ENCODE results near the gene PSME1. TPM values are rescaled to one million over a fixed set of nuclear protein-coding genes. Genes with fewer than 3 reads are reported as not detected.

Gene PSME1
- total and polyA plus RNA-seq, 2 of the 13 experiments (the other 11 are each of a cell fraction or from before 2014, with no cell fraction given): 159 to 608 TPM

DNA sequence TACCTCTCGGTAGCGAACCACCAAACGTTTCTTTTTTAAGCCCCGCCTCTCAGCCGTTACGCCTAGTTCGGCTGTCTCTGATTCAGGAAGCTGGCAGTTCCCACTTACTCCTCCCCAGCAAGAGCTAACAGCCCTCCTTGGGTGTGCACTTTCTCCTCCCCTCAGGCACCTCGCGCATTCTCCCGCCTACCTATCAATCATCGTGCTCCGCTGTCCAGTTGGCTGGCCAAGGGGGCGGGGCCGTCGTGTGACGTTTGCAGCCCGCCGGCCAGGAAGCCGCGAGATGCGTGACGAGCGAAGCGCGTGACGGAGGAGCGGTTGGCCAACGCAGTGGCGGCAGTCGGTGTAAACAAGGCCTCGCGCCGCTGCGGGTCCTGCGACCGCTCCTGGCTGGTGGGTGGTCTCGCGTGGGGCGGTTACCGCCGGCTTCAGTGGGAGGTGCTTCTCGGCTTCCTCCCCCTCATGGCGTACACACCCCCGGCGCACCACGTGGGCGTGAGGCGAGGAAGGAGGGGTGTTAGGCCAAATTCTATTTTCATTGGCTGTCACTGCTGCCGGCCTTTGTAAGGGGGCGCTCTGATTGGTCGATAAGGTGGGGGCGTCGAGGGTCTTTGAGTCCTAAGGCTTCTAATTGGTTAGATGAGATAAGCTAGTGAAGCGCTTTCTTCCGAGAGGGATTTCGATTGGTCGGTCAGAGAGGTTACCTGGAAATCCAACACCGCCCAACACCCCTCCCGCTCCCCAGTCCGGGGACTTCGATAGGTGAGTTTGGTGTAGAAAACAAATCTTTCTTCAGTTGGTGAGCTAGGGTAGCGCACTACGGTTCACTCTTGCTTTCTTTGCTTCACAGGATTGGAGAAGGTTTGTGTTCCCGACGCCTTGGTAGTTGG, 21.2 kb upstream of the PSME1 start, which contains the start of the genes DCAF11 and NRL (continued):
- TF ChIP-seq ZNF138 (CRISPR knock-in tag; IDR thresholded peaks at IDR 0.05; ENCODE audit: low read depth) (peak; percentile 90), MIER3 (CRISPR knock-in tag; IDR thresholded peaks at IDR 0.05; ENCODE audit: borderline replicate concordance) (peak; percentile 88; the same call in 1 of the 2 replicates), SCMH1 (CRISPR knock-in tag; IDR thresholded peaks at IDR 0.05; ENCODE audit: borderline replicate concordance) (no peak), SRSF9 (IDR thresholded peaks at IDR 0.05; ENCODE audit: borderline replicate concordance, insufficient read depth, low read depth, low read length, poor library complexity, severe bottlenecking) (no peak), PHF20 (CRISPR knock-in tag; IDR thresholded peaks at IDR 0.05) (no peak), MTF2 (CRISPR knock-in tag; IDR thresholded peaks at IDR 0.05; ENCODE audit: borderline replicate concordance) (no peak; the same call in 1 of the 2 replicates), ZNF891 (CRISPR knock-in tag; IDR thresholded peaks at IDR 0.05) (peak; percentile 71; the same call in 1 of the 2 replicates), NR1H2 (CRISPR knock-in tag; IDR thresholded peaks at IDR 0.05; ENCODE audit: borderline replicate concordance, low read depth) (0 out of 2 replicates have a peak, but pooled peaks have one; percentile 10), ZBED4 (CRISPR knock-in tag; IDR thresholded peaks at IDR 0.05; ENCODE audit: borderline replicate concordance) (peak; percentile 27; the same call in 1 of the 2 replicates), IRF1 (CRISPR knock-in tag; IDR thresholded peaks at IDR 0.05; ENCODE audit: low read depth) (peak; percentile 95; the same call in 1 of the 2 replicates), ZNF510 (CRISPR knock-in tag; IDR thresholded peaks at IDR 0.05; ENCODE audit: low read depth) (peak; percentile 95), ZNF570 (CRISPR knock-in tag; IDR thresholded peaks at IDR 0.05; ENCODE audit: borderline replicate concordance) (no peak), ZNF513 (CRISPR knock-in tag; conservative IDR thresholded peaks at IDR 0.05) (0 out of 2 replicates have a peak, but pooled peaks have one; percentile 61), ZNF343 (CRISPR knock-in tag; IDR thresholded peaks at IDR 0.05) (peak; percentile 97), TSC22D2 (CRISPR knock-in tag; IDR thresholded peaks at IDR 0.05; ENCODE audit: borderline replicate concordance) (peak; percentile 73; the same call in 1 of the 2 replicates)
- TF ChIP-seq, protein P1, sequence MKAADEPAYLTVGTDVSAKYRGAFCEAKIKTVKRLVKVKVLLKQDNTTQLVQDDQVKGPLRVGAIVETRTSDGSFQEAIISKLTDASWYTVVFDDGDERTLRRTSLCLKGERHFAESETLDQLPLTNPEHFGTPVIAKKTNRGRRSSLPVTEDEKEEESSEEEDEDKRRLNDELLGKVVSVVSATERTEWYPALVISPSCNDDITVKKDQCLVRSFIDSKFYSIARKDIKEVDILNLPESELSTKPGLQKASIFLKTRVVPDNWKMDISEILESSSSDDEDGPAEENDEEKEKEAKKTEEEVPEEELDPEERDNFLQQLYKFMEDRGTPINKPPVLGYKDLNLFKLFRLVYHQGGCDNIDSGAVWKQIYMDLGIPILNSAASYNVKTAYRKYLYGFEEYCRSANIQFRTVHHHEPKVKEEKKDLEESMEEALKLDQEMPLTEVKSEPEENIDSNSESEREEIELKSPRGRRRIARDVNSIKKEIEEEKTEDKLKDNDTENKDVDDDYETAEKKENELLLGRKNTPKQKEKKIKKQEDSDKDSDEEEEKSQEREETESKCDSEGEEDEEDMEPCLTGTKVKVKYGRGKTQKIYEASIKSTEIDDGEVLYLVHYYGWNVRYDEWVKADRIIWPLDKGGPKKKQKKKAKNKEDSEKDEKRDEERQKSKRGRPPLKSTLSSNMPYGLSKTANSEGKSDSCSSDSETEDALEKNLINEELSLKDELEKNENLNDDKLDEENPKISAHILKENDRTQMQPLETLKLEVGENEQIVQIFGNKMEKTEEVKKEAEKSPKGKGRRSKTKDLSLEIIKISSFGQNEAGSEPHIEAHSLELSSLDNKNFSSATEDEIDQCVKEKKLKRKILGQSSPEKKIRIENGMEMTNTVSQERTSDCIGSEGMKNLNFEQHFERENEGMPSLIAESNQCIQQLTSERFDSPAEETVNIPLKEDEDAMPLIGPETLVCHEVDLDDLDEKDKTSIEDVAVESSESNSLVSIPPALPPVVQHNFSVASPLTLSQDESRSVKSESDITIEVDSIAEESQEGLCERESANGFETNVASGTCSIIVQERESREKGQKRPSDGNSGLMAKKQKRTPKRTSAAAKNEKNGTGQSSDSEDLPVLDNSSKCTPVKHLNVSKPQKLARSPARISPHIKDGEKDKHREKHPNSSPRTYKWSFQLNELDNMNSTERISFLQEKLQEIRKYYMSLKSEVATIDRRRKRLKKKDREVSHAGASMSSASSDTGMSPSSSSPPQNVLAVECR (CRISPR knock-in tag; IDR thresholded peaks at IDR 0.05; ENCODE audit: borderline replicate concordance): peak; percentile 95

All from HepG2 (cell line).